Stimulated activated naive B cell treated with anti-CD40 and anti-IgM and Interleukin-4, amounts not matched to agents 10 μg/mL and 1 μg/mL and 100 μg/mL, for 72 hours (primary cell): Measurements from ENCODE around the gene ABLIM2.
A peak's percentile ranks its signal among the peaks of the same experiment; 100 is the strongest.

ENCODE experiments used
- ATAC-seq, 2 donors: fragments of 150-1000 bp; cut with Tn5 transposase; replicated peaks; 2 replicates each; pipeline ENCODE4 v1.10.0; 2021; ENCODE audit warnings: moderate library complexity in 1 of 2
- DNase-seq: peaks from one replicate; pipeline ENCODE4 v3.0.0; 2021
- H3K27ac Mint-ChIP-seq: one replicate; pipeline ENCODE4 v1.8.0; 2022; ENCODE audit warnings: mild to moderate bottlenecking, mixed read lengths
- H3K27me3 Mint-ChIP-seq, 2 donors: one replicate each; pipeline ENCODE4 v1.8.0; 2022; ENCODE audit warnings: mixed read lengths in 2 of 2
- H3K36me3 Mint-ChIP-seq, 2 donors: one replicate each; pipeline ENCODE4 v1.8.0; 2022; ENCODE audit warnings: mixed read lengths in 2 of 2, mild to moderate bottlenecking in 1 of 2
- H3K4me1 Mint-ChIP-seq, 2 donors: one replicate each; pipeline ENCODE4 v1.8.0; 2022; ENCODE audit warnings: mixed read lengths in 2 of 2, mild to moderate bottlenecking in 1 of 2
- H3K4me3 Mint-ChIP-seq, 2 donors: one replicate each; pipeline ENCODE4 v1.8.0; 2022; ENCODE audit warnings: mild to moderate bottlenecking in 2 of 2, mixed read lengths in 2 of 2, moderate library complexity in 1 of 2
- H3K9me3 Mint-ChIP-seq, 2 donors: one replicate each; pipeline ENCODE4 v1.8.0; 2022; ENCODE audit warnings: mixed read lengths in 2 of 2, mild to moderate bottlenecking in 1 of 2

Gene ABLIM2

GRCh38 chr4:8028884-8029568, 129.6 kb downstream of the ABLIM2 start:
- DNase-seq = no peak
- peaks cover 20% of the 10 kb centered on the region in 2 donors for H3K36me3 Mint-ChIP-seq
- H3K4me1 Mint-ChIP-seq = peaks cover 0 to 5% of the 10 kb centered on the region in 2 donors
- ATAC-seq = no peak
- peaks cover 0 to 2% of the 10 kb centered on the region in 2 donors for H3K9me3 Mint-ChIP-seq
- no peak overlapping the region for H3K27ac Mint-ChIP-seq
- no peak overlapping the region for H3K4me3 Mint-ChIP-seq
- peaks cover 7 to 11% of the 10 kb centered on the region in 2 donors for H3K27me3 Mint-ChIP-seq

GRCh38 chr4:8028368-8028767, 130.2 kb downstream of the ABLIM2 start:
- DNase-seq (no peak), ATAC-seq (no peak)
- peaks cover 15 to 16% of the 10 kb centered on the region in 2 donors for H3K36me3 Mint-ChIP-seq
- H3K9me3 Mint-ChIP-seq = no peaks in the 10 kb centered on the region
- no peak overlapping the region for H3K27ac Mint-ChIP-seq
- peaks cover 8 to 10% of the 10 kb centered on the region in 2 donors for H3K27me3 Mint-ChIP-seq
- H3K4me3 Mint-ChIP-seq = no peak overlapping the region
- H3K4me1 Mint-ChIP-seq = peaks cover 0 to 2% of the 10 kb centered on the region in 2 donors

GRCh38 chr4:8026453-8026852, 132.2 kb downstream of the ABLIM2 start:
- Mint-ChIP-seq H3K27ac (no peak overlapping the region), H3K4me1 (peaks cover 0 to 2% of the 10 kb centered on the region in 2 donors), H3K36me3 (peaks cover 11 to 15% of the 10 kb centered on the region in 2 donors), H3K4me3 (no peak overlapping the region), H3K9me3 (no peaks in the 10 kb centered on the region), H3K27me3 (peaks cover 10 to 11% of the 10 kb centered on the region in 2 donors)
- DNase-seq = no peak
- ATAC-seq = no peak

GRCh38 chr4:8025668-8026067, 132.9 kb downstream of the ABLIM2 start:
- Mint-ChIP-seq H3K4me3 (no peak overlapping the region), H3K4me1 (peaks cover 0 to 2% of the 10 kb centered on the region in 2 donors), H3K9me3 (no peaks in the 10 kb centered on the region), H3K36me3 (peaks cover 9 to 11% of the 10 kb centered on the region in 2 donors), H3K27ac (no peak overlapping the region), H3K27me3 (peaks cover 10 to 16% of the 10 kb centered on the region in 2 donors)
- ATAC-seq (no peak), DNase-seq (no peak)

DNA sequence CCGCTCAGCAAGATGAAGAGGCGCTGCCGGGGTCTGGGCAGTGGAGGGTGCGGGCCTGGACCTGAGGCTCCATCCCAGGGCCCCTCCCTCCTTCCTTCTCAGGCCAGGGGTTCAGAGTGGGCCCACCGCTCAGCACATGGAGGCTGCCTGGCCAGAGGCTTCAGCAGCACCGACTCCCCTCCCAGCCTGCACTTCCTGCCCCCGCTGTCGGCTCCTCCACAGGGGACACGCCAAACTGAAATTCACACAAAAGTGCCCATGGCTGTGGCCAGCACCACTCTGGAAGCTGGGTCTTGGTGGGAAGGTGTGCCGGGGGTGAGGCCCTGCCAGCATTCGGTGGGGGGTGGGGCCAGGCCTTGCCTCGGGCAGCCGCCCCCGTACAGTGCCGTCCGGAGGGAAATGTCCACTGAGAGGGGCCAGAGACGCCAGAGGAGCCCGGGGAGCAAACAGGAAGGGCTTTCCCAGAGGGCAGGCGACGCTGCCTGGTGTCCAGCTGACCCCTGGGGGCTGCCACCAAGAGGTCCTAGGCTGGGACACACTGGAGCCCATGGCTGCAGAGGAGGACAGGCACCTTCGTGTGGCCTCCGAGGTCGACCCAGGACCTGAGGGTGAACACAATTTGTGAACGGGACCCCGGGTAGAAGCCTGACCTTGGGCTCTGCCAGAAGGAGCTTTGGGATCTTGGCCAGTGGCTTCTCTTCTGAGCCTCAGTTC, 134.4 kb downstream of the ABLIM2 start:
- Mint-ChIP-seq H3K4me1 (peaks cover 3 to 4% of the 10 kb centered on the region in 2 donors), H3K27ac (no peak overlapping the region), H3K27me3 (peaks cover 7 to 16% of the 10 kb centered on the region in 2 donors), H3K9me3 (no peaks in the 10 kb centered on the region), H3K4me3 (no peak overlapping the region), H3K36me3 (peaks cover 5 to 7% of the 10 kb centered on the region in 2 donors)
- DNase-seq (no peak), ATAC-seq (no peak)

GRCh38 chr4:8023696-8024033, 134.9 kb downstream of the ABLIM2 start:
- Mint-ChIP-seq H3K36me3 (peaks cover 3 to 6% of the 10 kb centered on the region in 2 donors), H3K27me3 (peaks cover 9 to 16% of the 10 kb centered on the region in 2 donors), H3K4me3 (no peak overlapping the region), H3K4me1 (peaks cover 4 to 5% of the 10 kb centered on the region in 2 donors), H3K9me3 (no peaks in the 10 kb centered on the region), H3K27ac (no peak overlapping the region)
- DNase-seq (no peak), ATAC-seq (no peak)

DNA sequence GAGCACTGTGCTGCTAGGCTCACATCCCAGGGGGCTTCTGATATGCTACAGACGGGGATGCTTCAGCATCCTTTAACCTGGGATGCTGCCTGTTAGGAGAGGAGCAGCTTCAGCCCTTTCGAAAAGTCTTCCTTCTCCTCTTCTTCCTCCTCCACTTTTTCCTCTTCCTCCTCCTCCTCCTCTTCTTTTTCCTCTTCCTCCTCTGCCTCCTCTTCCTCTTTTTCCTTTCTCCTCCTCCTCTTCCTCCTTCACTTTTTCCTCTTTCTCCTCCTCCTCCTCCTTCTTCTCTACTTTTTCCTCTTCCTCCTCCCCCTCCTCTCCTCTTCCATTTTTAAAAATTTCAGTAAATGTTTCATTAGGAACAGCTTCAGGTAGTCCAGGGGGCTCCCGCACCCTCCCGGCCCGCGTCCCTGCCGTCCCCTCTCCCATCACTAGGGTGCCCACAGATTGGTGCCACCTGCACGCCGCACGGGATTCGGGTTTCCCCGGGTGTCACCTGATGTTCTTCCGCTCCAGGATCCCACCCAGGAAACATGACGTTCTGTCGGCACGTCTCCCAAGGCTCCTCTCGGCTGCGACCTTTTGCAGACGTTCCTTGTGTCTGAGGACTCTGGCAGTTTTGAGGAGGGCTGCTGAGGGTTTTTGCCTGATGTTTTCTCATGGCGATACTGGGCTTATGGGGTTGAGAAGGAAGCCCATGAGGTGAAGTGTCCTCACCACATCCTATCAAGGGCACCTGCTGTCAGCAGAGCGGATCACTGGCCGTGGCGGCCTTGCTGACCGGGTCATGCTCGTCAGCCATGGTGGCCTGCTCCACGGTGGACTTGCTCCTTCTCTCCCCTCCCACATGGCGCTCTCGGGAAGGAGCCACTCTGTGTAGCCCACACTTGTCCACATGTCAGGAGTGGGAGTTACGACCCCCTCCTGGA, 135.6 kb downstream of the ABLIM2 start:
- Mint-ChIP-seq H3K27ac (peak overlapping the region; percentile 7), H3K9me3 (no peaks in the 10 kb centered on the region), H3K27me3 (peaks cover 9 to 16% of the 10 kb centered on the region in 2 donors), H3K4me1 (peaks cover 3 to 4% of the 10 kb centered on the region in 2 donors), H3K4me3 (no peak overlapping the region), H3K36me3 (peaks cover 0 to 6% of the 10 kb centered on the region in 2 donors)
- ATAC-seq = peak in 1 of 2 donors; percentile 6
- DNase-seq = no peak

GRCh38 chr4:8021796-8022195, 136.8 kb downstream of the ABLIM2 start:
- peaks cover 3 to 4% of the 10 kb centered on the region in 2 donors for H3K4me1 Mint-ChIP-seq
- H3K9me3 Mint-ChIP-seq = no peaks in the 10 kb centered on the region
- no peak for ATAC-seq

GRCh38 chr4:8019396-8020365, 138.9 kb downstream of the ABLIM2 start:
- Mint-ChIP-seq H3K36me3 (peaks cover 0 to 3% of the 10 kb centered on the region in 2 donors), H3K9me3 (no peaks in the 10 kb centered on the region), H3K27ac (no peak overlapping the region), H3K4me1 (peaks cover 3 to 9% of the 10 kb centered on the region in 2 donors), H3K4me3 (no peak overlapping the region), H3K27me3 (peaks cover 9 to 17% of the 10 kb centered on the region in 2 donors)
- ATAC-seq (peak; percentile 31 to 57), DNase-seq (no peak)

More at GRCh38 chr4:8021796-8022195, 136.8 kb downstream of the ABLIM2 start:
- no peak for DNase-seq
- Mint-ChIP-seq H3K27ac (no peak overlapping the region), H3K27me3 (peaks cover 9 to 20% of the 10 kb centered on the region in 2 donors), H3K4me3 (no peak overlapping the region), H3K36me3 (peaks cover 0 to 6% of the 10 kb centered on the region in 2 donors)

DNA sequence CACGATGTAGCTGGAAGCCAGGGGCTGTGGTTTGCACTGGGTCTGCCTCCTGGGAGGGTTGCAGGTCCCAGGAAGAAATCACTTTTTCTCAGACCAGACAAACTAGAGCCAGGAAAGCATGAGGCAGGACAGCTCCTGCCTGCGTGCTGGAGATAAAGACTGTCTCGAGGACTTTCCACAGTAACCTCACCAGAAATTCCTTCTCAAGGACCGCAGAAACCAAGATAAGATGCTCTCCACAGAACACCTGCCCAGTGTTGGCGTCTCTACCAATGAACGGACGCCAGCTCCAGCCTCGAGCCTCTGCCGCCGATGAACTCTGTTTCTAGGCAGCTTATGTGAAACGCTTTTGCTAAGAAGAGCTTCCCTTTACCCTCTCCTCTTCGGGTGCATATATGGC, 142.1 kb downstream of the ABLIM2 start:
- H3K9me3 Mint-ChIP-seq = peaks cover 2 to 6% of the 10 kb centered on the region in 2 donors
- H3K36me3 Mint-ChIP-seq = peaks cover 0 to 8% of the 10 kb centered on the region in 2 donors
- H3K27ac Mint-ChIP-seq = no peak overlapping the region
- no peak overlapping the region for H3K4me3 Mint-ChIP-seq
- no peak for ATAC-seq
- peaks cover 10 to 21% of the 10 kb centered on the region in 2 donors for H3K27me3 Mint-ChIP-seq
- DNase-seq = no peak
- H3K4me1 Mint-ChIP-seq = peaks cover 3 to 9% of the 10 kb centered on the region in 2 donors

- Mint-ChIP-seq H3K4me3 (no peak overlapping the region), H3K9me3 (peaks cover 2 to 6% of the 10 kb centered on the region in 2 donors), H3K36me3 (peaks cover 0 to 8% of the 10 kb centered on the region in 2 donors), H3K27me3 (peaks cover 4 to 21% of the 10 kb centered on the region in 2 donors), H3K27ac (no peak overlapping the region), H3K4me1 (peaks cover 5 to 11% of the 10 kb centered on the region in 2 donors)
- DNase-seq (no peak), ATAC-seq (peak in 1 of 2 donors; percentile 42)
Measured at GRCh38 chr4:8015512-8015911, 143.1 kb downstream of the ABLIM2 start.

- peaks cover 8 to 22% of the 10 kb centered on the region in 2 donors for H3K4me1 Mint-ChIP-seq
- DNase-seq = no peak
- peaks cover 7 to 10% of the 10 kb centered on the region in 2 donors for H3K36me3 Mint-ChIP-seq
- H3K27ac Mint-ChIP-seq = no peak overlapping the region
- peaks cover 4 to 17% of the 10 kb centered on the region in 2 donors for H3K27me3 Mint-ChIP-seq
- peaks cover 2 to 6% of the 10 kb centered on the region in 2 donors for H3K9me3 Mint-ChIP-seq
- ATAC-seq = no peak
- no peak overlapping the region for H3K4me3 Mint-ChIP-seq
Measured at GRCh38 chr4:8013976-8014726, 144.5 kb downstream of the ABLIM2 start.
